SK-N-SH treated with all-trans-retinoic acid at 6 μM for 48 hours (cell line): Measurements from ENCODE around the gene PRR20B.

Experiments used
- ATAC-seq: fragments of 200-7000 bp; cut with Tn5 transposase; 3 replicates; pipeline ENCODE4 v1.9.1; 2020; ENCODE audit warnings: mild to moderate bottlenecking, moderate library complexity
- TCF4 ChIP-seq: fragments of 250-450 bp; sonication (Bioruptor Pico); IDR thresholded peaks from 2 replicates; pipeline ENCODE4 v1.8.0; 2021; ENCODE audit warnings: mild to moderate bottlenecking, moderate library complexity, borderline replicate concordance

PRR20B gene

GRCh38 chr13:57191667-57192066, 44.4 kb downstream of the PRR20B start:
- TF ChIP-seq TCF4 (CRISPR knock-in tag), result no peak
- TF ChIP-seq, all 23 proteins: peak for 0
- ATAC-seq, result no peak
